ENCODE data around the gene C5AR2.
"Not testable (repeated sequence)": the region's sequence is repeated elsewhere in the genome, so short reads cannot be mapped to it uniquely, and the experiment has no call there.

C5AR2 gene

DNA sequence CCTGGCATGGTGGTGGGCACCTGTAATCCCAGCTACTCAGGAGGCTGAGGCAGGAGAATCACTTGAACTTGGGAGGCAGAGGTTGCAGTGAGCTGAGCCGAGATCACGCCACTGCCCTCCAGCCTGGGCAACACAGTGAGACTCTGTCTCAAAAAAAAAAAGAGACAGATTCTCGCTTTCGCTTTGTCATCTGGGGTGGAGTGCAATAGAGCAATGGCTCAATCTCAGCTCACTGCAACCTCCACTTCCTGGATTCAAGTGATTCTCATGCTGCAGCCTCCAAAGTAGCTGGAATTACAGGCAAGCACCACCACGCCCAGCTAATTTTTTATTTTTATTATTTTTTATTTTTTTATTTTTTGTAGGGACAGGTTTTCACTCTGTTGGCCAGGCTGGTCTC, 56.7 kb downstream of the C5AR2 start:
- not testable (repeated sequence) for DNase-seq

DNA sequence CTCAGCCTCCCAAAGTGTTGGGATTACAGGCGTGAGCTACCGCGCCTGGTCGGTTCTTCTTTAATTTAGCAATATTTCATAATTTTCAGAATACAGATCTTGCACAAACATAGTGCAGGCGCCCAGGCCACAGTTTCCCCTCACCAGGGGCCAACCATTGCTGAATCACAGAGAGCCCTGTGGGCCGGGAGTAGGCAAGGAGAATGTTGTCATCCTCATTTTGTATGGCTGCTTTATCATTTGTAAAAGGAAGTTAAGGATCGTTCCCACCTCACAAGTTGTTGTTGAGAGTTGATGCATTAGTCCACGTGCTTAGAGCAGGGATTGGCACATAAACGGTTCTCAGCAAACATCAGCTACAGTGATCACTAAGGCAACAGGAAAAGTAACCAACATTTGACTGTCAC, 57.2 kb downstream of the C5AR2 start:
- DNase-seq = no peak

DNA sequence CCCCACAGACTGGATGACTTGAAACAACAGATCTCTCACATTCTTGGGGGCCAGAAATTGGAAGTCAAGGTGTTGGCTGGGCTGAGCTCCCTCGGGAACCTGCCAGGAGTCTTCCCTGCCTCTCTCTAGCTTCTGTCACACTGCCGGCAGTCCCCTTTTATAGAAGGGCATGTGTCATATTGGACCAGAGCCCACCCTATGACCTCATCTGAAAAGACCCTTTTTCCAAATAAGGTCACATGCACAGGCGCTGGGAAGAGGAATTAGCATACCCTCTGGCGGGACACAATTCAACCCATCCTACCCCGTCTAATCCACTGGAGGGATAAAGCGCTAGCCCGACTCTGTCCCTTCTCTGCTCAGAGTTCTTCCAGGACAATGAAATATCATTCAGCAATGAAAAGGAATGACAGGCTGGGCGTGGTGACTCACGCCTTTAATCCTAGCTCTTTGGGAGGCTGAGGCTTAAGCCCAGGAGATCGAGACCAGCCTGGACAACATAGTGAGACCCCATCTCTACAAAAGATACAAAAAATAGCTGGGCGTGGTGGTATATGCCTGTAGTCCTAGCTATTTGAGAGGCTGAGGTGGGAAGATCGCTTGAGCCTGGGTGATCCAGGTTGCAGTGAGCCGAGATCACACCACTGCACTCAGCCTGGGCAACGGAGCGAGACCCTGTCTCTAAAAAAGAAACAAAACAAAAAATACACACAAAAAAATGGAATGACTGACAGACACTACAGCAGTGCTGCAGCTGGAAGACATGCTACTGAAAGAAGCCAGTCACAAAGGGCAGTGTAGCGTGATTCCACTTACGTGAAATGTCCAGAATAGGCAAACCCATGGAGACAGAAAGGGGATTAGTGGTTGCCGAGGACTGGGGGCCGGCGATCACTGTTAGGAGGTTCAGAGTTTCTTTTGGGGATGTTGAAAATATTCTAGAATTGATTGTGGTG, 58.8 kb downstream of the C5AR2 start:
- no peak for DNase-seq

DNA sequence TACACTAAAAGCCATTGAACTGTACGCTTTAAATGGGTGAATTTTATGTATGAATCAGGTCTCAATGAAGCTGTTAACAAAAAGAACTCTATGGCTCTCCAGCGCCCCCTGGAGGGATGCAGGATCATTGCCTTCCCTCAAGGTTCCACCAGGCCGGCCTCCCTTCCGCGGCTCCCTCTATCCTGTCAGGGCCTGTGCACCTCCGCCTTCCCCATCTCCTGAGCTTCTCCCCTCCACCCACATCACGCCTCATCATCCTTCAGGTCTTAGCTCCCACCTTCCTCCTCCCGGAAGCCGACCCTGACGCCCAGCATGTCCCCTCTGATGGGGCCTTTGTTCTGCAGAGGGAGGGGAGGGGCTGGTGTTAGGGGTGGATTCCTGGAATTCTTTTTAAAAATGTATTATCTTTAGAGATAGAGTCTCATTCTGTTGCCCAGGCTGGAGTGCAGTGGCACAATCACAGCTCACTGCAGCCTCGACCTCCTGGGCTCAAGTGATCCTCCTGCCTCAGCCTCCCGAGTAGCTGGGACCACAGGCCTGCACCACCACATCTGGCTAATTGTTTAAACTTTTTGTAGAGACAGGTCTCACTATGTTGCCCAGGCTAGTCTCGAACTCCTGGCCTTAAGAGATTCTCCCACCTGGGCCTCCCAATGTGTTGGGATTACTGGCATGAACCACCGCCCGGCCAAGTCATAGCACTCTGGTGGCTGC, 59.7 kb downstream of the C5AR2 start:
- peak; percentile 68 for DNase-seq
